Activated T-helper 17 cell treated with anti-CD3 and anti-CD28 coated beads, Interleukin-2, amount 50 U/mL, for 72 hours (primary cell): Measurements from ENCODE around the gene PDE3B. TPM values are rescaled to one million over a fixed set of nuclear protein-coding genes. Genes with fewer than 3 reads are reported as not detected.

ENCODE experiments used
- ATAC-seq: fragments of 150-1000 bp; cut with Tn5 transposase; replicated peaks from 2 replicates; pipeline ENCODE4 v1.10.0; 2021; ENCODE audit warnings: mild to moderate bottlenecking, moderate library complexity
- H3K27ac Mint-ChIP-seq: one replicate; pipeline ENCODE4 v1.8.0; 2022; ENCODE audit warnings: mixed read lengths
- H3K27me3 Mint-ChIP-seq: one replicate; pipeline ENCODE4 v1.8.0; 2022; ENCODE audit warnings: mixed read lengths
- H3K36me3 Mint-ChIP-seq: one replicate; pipeline ENCODE4 v1.8.0; 2022; ENCODE audit warnings: low read depth, mild to moderate bottlenecking, mixed read lengths
- H3K4me1 Mint-ChIP-seq: one replicate; pipeline ENCODE4 v1.8.0; 2022; ENCODE audit warnings: mixed read lengths
- H3K4me3 Mint-ChIP-seq: one replicate; pipeline ENCODE4 v1.8.0; 2022; ENCODE audit warnings: mild to moderate bottlenecking, mixed read lengths
- H3K9me3 Mint-ChIP-seq: one replicate; pipeline ENCODE4 v1.8.0; 2022; ENCODE audit warnings: mixed read lengths
- total RNA-seq, 2 donors: library from RNA; stranded (reverse); gene quantifications; one replicate each; pipeline ENCODE4 v1.2.3, GENCODE V29; 2022

Gene PDE3B
- total RNA-seq, 2 donors from 2014 or later: 23.0 to 25.5 TPM

- peaks cover 5% of the 10 kb centered on the region for H3K9me3 Mint-ChIP-seq
- no peak overlapping the region for H3K4me3 Mint-ChIP-seq
- H3K4me1 Mint-ChIP-seq: no peaks in the 10 kb centered on the region
- no peak for ATAC-seq
- H3K27ac Mint-ChIP-seq: no peak overlapping the region
- peaks cover 72% of the 10 kb centered on the region for H3K36me3 Mint-ChIP-seq
- H3K27me3 Mint-ChIP-seq: no peaks in the 10 kb centered on the region
Measured at GRCh38 chr11:14809466-14809865, 165.9 kb downstream of the PDE3B start.

DNA sequence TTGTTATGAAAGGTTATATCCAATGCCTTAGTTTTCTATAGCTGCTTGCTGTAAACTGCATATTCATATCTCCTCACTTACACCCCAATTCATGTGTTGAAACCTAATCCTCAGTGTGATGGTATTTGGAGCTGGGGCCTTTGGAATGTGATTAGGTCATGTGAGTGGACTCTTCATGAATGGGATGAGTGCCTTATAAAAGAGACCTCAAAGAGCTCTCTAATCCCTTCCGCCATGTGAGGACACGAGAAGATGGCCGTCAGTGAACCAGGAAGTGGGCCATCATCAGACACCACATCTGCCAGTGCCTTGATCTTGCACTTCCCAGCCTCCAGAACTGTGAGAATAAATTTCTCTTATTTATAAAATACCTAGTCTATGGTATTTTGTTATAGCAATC lies 169.2 kb downstream of the PDE3B start:
- no peak for ATAC-seq
- H3K27ac Mint-ChIP-seq: no peak overlapping the region
- no peaks in the 10 kb centered on the region for H3K27me3 Mint-ChIP-seq
- H3K36me3 Mint-ChIP-seq: peaks cover 59% of the 10 kb centered on the region
- no peak overlapping the region for H3K4me3 Mint-ChIP-seq
- no peaks in the 10 kb centered on the region for H3K4me1 Mint-ChIP-seq
- no peaks in the 10 kb centered on the region for H3K9me3 Mint-ChIP-seq

- H3K4me3 Mint-ChIP-seq: no peak overlapping the region
- peaks cover 52% of the 10 kb centered on the region for H3K36me3 Mint-ChIP-seq
- no peaks in the 10 kb centered on the region for H3K27me3 Mint-ChIP-seq
- no peaks in the 10 kb centered on the region for H3K9me3 Mint-ChIP-seq
- H3K27ac Mint-ChIP-seq: no peak overlapping the region
- ATAC-seq: no peak
- H3K4me1 Mint-ChIP-seq: no peaks in the 10 kb centered on the region
Measured at GRCh38 chr11:14813516-14813915, 169.9 kb downstream of the PDE3B start.

- H3K36me3 Mint-ChIP-seq: peaks cover 52% of the 10 kb centered on the region
- no peaks in the 10 kb centered on the region for H3K4me1 Mint-ChIP-seq
- H3K27ac Mint-ChIP-seq: no peak overlapping the region
- no peak for ATAC-seq
- no peaks in the 10 kb centered on the region for H3K9me3 Mint-ChIP-seq
- H3K27me3 Mint-ChIP-seq: no peaks in the 10 kb centered on the region
- no peak overlapping the region for H3K4me3 Mint-ChIP-seq
Measured at GRCh38 chr11:14818779-14819178, 175.2 kb downstream of the PDE3B start.

DNA sequence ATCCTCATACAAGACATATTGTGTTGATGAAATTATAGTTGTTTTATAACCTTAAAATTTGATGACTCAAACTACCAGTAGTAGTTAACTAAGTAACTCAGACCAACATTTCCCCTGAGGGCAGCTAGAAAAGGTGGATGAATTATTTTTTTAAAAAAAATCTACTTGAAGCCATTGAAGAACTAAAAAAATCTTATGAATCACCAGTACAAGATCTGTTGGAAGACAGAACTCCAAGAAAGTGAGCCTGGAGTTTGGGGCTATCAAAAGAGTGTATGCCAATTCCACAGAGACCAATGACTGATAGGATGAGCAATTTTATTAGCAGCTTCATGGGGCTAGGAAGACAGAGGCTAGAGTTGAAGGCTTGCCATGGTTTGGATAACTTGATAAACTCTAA lies 176.0 kb downstream of the PDE3B start:
- ATAC-seq: no peak
- H3K27ac Mint-ChIP-seq: no peak overlapping the region
- H3K4me3 Mint-ChIP-seq: no peak overlapping the region
- no peaks in the 10 kb centered on the region for H3K4me1 Mint-ChIP-seq
- H3K27me3 Mint-ChIP-seq: no peaks in the 10 kb centered on the region
- H3K36me3 Mint-ChIP-seq: peaks cover 58% of the 10 kb centered on the region
- no peaks in the 10 kb centered on the region for H3K9me3 Mint-ChIP-seq

DNA sequence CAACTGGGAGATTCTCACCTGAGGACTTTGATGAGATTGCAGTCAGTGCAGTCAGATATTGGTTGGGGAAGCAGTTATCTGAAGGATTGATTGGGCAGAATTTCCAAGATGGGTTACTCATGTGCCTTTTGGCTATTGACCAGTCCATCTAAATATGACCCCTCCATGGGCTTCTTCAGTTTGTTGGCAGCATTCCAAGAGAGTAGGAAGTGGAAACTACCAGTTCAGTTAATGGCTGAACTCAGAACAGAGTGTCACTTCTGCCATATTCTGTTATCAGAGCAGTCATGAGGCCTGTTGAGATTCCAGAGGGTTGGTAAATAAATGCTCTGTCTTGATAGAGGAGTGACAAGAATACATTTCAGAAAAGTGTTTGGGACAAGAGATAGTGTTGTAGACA lies 177.4 kb downstream of the PDE3B start:
- H3K4me1 Mint-ChIP-seq: peaks cover 3% of the 10 kb centered on the region
- ATAC-seq: no peak
- H3K27me3 Mint-ChIP-seq: no peaks in the 10 kb centered on the region

DNA sequence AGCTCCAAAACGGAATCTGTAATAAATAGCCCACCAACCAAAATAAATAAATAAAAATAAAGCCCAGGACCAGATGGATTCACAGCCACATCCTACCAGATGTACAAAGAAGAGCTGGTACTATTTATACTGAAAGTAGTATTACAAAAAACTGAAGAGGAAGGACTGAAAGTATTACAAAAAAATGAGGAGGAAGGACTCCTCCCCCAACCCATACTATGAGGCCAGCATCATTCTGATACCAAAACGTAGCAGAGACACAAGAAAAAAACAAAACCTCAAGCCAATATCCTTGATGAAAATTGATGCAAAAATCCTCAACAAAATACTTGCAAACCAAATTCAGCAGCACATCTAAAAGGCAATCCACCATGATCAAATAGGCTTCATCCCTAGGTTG lies 183.0 kb downstream of the PDE3B start:
- peak overlapping the region; percentile 49 for H3K27ac Mint-ChIP-seq
- H3K9me3 Mint-ChIP-seq: peaks cover 10% of the 10 kb centered on the region
- peaks cover 10% of the 10 kb centered on the region for H3K4me1 Mint-ChIP-seq

More for the DNA sequence above, 177.4 kb downstream of the PDE3B start:
- no peak overlapping the region for H3K4me3 Mint-ChIP-seq
- H3K36me3 Mint-ChIP-seq: peaks cover 48% of the 10 kb centered on the region
- H3K9me3 Mint-ChIP-seq: peaks cover 5% of the 10 kb centered on the region
- no peak overlapping the region for H3K27ac Mint-ChIP-seq

DNA sequence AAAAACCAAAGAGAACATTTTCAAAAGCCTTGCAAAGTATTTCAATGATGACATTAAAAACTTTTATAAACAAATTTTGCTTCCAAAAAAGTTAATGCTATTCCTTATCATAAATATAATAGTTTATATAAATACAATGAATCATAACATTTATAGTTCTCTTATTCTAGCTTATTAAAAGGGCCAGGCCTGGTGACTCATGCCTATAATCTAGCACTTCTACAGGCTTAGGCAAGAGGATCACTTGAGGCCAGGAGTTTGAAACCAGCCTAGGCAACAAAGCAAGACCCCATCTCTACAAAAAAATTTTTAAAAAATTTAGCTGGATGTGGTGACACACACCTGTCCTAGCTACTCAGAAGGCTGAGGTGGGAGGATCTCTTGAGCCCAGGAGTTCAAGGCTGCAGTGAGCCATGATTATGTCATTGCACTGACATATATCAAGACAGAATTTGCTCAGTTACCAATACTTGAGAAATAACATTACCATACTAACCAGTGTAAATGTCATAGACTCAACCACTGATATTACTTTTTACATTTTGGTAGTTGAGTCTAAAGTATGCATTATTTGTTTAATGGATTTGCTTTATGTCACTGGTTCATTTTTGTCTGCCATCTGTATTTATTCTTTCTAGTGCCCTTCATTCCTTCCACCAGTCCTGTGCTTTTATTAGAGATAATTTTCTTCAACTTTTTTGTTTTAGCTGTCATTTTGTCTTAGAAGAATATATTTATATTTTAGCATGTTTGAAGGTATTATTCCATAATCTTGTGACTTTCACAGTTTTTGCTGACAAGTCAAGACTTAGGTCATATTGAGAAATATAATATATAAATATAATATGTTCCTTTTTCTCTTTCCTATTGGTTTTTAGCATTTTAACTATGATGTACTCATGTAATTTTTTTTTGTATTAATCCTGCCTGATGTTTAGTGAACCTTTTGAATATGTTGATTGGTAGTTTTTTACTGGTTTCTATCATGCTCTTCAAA lies 192.2 kb downstream of the PDE3B start:
- H3K27ac Mint-ChIP-seq: no peak overlapping the region
- peaks cover 40% of the 10 kb centered on the region for H3K36me3 Mint-ChIP-seq
- H3K4me1 Mint-ChIP-seq: no peaks in the 10 kb centered on the region
- H3K27me3 Mint-ChIP-seq: no peaks in the 10 kb centered on the region
- no peaks in the 10 kb centered on the region for H3K9me3 Mint-ChIP-seq
- no peak overlapping the region for H3K4me3 Mint-ChIP-seq
- peak; percentile 70 for ATAC-seq

More for the DNA sequence above, 183.0 kb downstream of the PDE3B start:
- ATAC-seq: peak; percentile 62
- no peaks in the 10 kb centered on the region for H3K27me3 Mint-ChIP-seq
- peaks cover 19% of the 10 kb centered on the region for H3K36me3 Mint-ChIP-seq
- H3K4me3 Mint-ChIP-seq: no peak overlapping the region

GRCh38 chr11:14842002-14842401 lies 198.4 kb downstream of the PDE3B start:
- Mint-ChIP-seq H3K4me3 (no peak overlapping the region), H3K27me3 (no peaks in the 10 kb centered on the region), H3K27ac (no peak overlapping the region), H3K36me3 (peaks cover 44% of the 10 kb centered on the region), H3K9me3 (no peaks in the 10 kb centered on the region), H3K4me1 (no peaks in the 10 kb centered on the region)
- ATAC-seq: no peak

DNA sequence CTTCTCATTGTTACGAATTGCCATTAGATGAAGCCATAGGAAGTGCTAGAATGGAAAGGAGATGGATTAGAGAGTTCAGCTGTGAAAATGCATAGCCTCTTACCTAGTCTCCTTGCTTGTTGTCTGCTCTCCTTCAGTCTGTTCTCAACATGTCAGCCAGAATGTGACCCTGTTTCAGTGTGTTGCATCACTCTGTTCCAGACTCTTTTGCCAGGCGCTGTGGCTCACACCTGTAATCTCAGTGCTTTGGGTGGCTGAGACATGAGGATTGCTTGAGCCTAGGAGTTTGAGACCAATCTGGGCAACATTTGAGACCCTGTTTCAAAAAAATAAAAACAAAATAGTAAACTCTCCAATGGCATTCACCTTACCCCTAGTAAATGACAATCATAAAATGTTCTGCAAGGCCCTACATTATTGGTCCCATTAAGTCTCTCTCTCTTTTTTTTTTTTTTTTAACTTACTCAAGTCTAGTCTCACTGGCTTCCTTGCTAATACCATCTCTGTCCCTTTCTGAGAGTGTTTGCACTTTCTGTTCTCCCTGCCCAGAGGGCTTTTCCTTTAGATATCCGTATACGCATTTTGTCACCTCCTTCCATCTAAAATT lies 209.1 kb downstream of the PDE3B start:
- H3K9me3 Mint-ChIP-seq: no peaks in the 10 kb centered on the region
- no peak overlapping the region for H3K4me3 Mint-ChIP-seq
- no peak for ATAC-seq
- H3K36me3 Mint-ChIP-seq: peaks cover 16% of the 10 kb centered on the region
- peak overlapping the region; percentile 8 for H3K27ac Mint-ChIP-seq
- H3K27me3 Mint-ChIP-seq: no peaks in the 10 kb centered on the region
- peaks cover 6% of the 10 kb centered on the region for H3K4me1 Mint-ChIP-seq

GRCh38 chr11:14854057-14854456 lies 210.5 kb downstream of the PDE3B start:
- H3K36me3 Mint-ChIP-seq: peaks cover 16% of the 10 kb centered on the region

GRCh38 chr11:14855890-14856289 lies 212.3 kb downstream of the PDE3B start:
- no peaks in the 10 kb centered on the region for H3K9me3 Mint-ChIP-seq
- peaks cover 17% of the 10 kb centered on the region for H3K36me3 Mint-ChIP-seq
- H3K4me1 Mint-ChIP-seq: peaks cover 5% of the 10 kb centered on the region
- no peak for ATAC-seq
- no peaks in the 10 kb centered on the region for H3K27me3 Mint-ChIP-seq
- peak overlapping the region; percentile 5 for H3K27ac Mint-ChIP-seq
- no peak overlapping the region for H3K4me3 Mint-ChIP-seq

More at GRCh38 chr11:14854057-14854456, 210.5 kb downstream of the PDE3B start:
- H3K4me3 Mint-ChIP-seq: no peak overlapping the region
- H3K9me3 Mint-ChIP-seq: no peaks in the 10 kb centered on the region
- H3K27ac Mint-ChIP-seq: peak overlapping the region; percentile 31
- H3K27me3 Mint-ChIP-seq: no peaks in the 10 kb centered on the region
- peaks cover 6% of the 10 kb centered on the region for H3K4me1 Mint-ChIP-seq
- ATAC-seq: no peak

- Mint-ChIP-seq H3K9me3 (peaks cover 3% of the 10 kb centered on the region), H3K27ac (peak overlapping the region; percentile 7), H3K27me3 (no peaks in the 10 kb centered on the region), H3K36me3 (peaks cover 27% of the 10 kb centered on the region), H3K4me3 (no peak overlapping the region), H3K4me1 (no peaks in the 10 kb centered on the region)
- ATAC-seq: no peak
Measured at GRCh38 chr11:14857621-14858020, 214.0 kb downstream of the PDE3B start.

DNA sequence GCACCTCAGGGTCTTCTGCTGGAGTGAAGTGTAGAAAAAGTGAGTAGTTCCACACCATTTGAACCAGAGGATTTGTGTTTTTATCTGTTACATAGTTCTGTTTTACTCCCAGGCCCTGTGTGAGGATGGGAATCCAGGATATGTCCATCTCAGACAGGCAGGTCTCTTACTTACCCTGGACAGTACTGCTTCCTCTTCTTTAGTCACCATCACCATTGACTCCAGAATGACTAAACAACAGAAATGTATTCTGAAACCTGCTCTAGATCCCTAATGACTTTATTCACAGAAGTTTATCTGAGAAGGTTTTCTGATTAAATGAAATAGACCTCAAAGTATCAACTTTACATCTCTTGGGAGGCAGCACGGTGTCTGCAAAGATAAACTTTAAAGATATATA lies 214.8 kb downstream of the PDE3B start:
- no peak overlapping the region for H3K27ac Mint-ChIP-seq
- H3K27me3 Mint-ChIP-seq: no peaks in the 10 kb centered on the region
- peak; percentile 68 for ATAC-seq
- peaks cover 35% of the 10 kb centered on the region for H3K36me3 Mint-ChIP-seq
- no peaks in the 10 kb centered on the region for H3K4me1 Mint-ChIP-seq
- peaks cover 3% of the 10 kb centered on the region for H3K9me3 Mint-ChIP-seq
- no peak overlapping the region for H3K4me3 Mint-ChIP-seq

- Mint-ChIP-seq H3K36me3 (peaks cover 48% of the 10 kb centered on the region), H3K9me3 (peaks cover 8% of the 10 kb centered on the region), H3K27me3 (no peaks in the 10 kb centered on the region), H3K27ac (no peak overlapping the region), H3K4me3 (no peak overlapping the region), H3K4me1 (no peaks in the 10 kb centered on the region)
- ATAC-seq: no peak
Measured at GRCh38 chr11:14860511-14860910, 216.9 kb downstream of the PDE3B start.
